BE2C (cell line): ENCODE data around the gene MAN1A2.
"Not testable (repeated sequence)": the region's sequence is repeated elsewhere in the genome, so short reads cannot be mapped to it uniquely, and the experiment has no call there.

Experiments
- DNase-seq: peaks from one replicate; pipeline ENCODE4 v3.0.0-alpha.2; 2020
- H3K27me3 ChIP-seq: fragments of 250-450 bp; sonication (Bioruptor Pico); 2 replicates; pipeline ENCODE4 v1.5.1; 2020; ENCODE audit warnings: mild to moderate bottlenecking
- H3K36me3 ChIP-seq: fragments of 250-450 bp; sonication (Bioruptor Pico); 2 replicates; pipeline ENCODE4 v1.5.1; 2020; ENCODE audit warnings: mild to moderate bottlenecking
- H3K4me1 ChIP-seq: fragments of 250-450 bp; sonication (Bioruptor Pico); 2 replicates; pipeline ENCODE4 v1.5.1; 2020
- H3K4me3 ChIP-seq: 2 replicates; pipeline ENCODE4 v1.5.1; 2011; ENCODE audit warnings: low read depth, low read length
- H3K9me3 ChIP-seq: fragments of 250-450 bp; sonication (Bioruptor Pico); 2 replicates; pipeline ENCODE4 v1.5.1; 2020
- CTCF ChIP-seq: IDR thresholded peaks from 2 replicates; pipeline ENCODE4 v1.5.1; 2012; ENCODE audit warnings: mild to moderate bottlenecking, low read depth, low read length

The MAN1A2 gene

GRCh38 chr1:117556341-117556740, 189.1 kb downstream of the MAN1A2 start:
- Histone ChIP-seq H3K4me3 (no peak overlapping the region), H3K4me1 (no peaks in the 10 kb centered on the region), H3K9me3 (no peaks in the 10 kb centered on the region), H3K27me3 (no peaks in the 10 kb centered on the region), H3K36me3 (no peaks in the 10 kb centered on the region)
- TF ChIP-seq CTCF = no peak
- DNase-seq = no peak

- no peak for TF ChIP-seq CTCF
- no peak for DNase-seq
These were observed 189.7 kb downstream of the MAN1A2 start for GRCh38 chr1:117556976-117557375.

GRCh38 chr1:117558451-117558850, 191.2 kb downstream of the MAN1A2 start:
- H3K36me3 ChIP-seq, H3K27me3 ChIP-seq, H3K4me1 ChIP-seq, H3K9me3 ChIP-seq, DNase-seq, H3K4me3 ChIP-seq: not testable (repeated sequence)

More at GRCh38 chr1:117556976-117557375, 189.7 kb downstream of the MAN1A2 start:
- Histone ChIP-seq H3K4me1 (no peaks in the 10 kb centered on the region), H3K36me3 (no peaks in the 10 kb centered on the region), H3K9me3 (no peaks in the 10 kb centered on the region), H3K27me3 (no peaks in the 10 kb centered on the region), H3K4me3 (no peak overlapping the region)

- Histone ChIP-seq H3K36me3 (no peaks in the 10 kb centered on the region), H3K27me3 (no peaks in the 10 kb centered on the region), H3K4me1 (no peaks in the 10 kb centered on the region), H3K4me3 (no peak overlapping the region), H3K9me3 (no peaks in the 10 kb centered on the region)
- no peak for DNase-seq
- TF ChIP-seq CTCF = no peak
These were observed 191.9 kb downstream of the MAN1A2 start for GRCh38 chr1:117559139-117559538.

- no peaks in the 10 kb centered on the region for H3K27me3 ChIP-seq
- no peak for TF ChIP-seq CTCF
- H3K4me3 ChIP-seq = no peak overlapping the region
- no peaks in the 10 kb centered on the region for H3K36me3 ChIP-seq
- no peaks in the 10 kb centered on the region for H3K9me3 ChIP-seq
- DNase-seq = no peak
- H3K4me1 ChIP-seq = no peaks in the 10 kb centered on the region
These were observed 192.7 kb downstream of the MAN1A2 start for GRCh38 chr1:117559985-117560384.

GRCh38 chr1:117561071-117561470, 193.8 kb downstream of the MAN1A2 start:
- TF ChIP-seq CTCF = no peak
- no peaks in the 10 kb centered on the region for H3K4me1 ChIP-seq

GRCh38 chr1:117561551-117561950, 194.3 kb downstream of the MAN1A2 start:
- Histone ChIP-seq H3K4me3 (no peak overlapping the region), H3K4me1 (no peaks in the 10 kb centered on the region), H3K9me3 (no peaks in the 10 kb centered on the region), H3K36me3 (no peaks in the 10 kb centered on the region), H3K27me3 (no peaks in the 10 kb centered on the region)
- no peak for TF ChIP-seq CTCF
- DNase-seq = no peak

More at GRCh38 chr1:117561071-117561470, 193.8 kb downstream of the MAN1A2 start:
- H3K9me3 ChIP-seq = no peaks in the 10 kb centered on the region
- H3K27me3 ChIP-seq = no peaks in the 10 kb centered on the region
- H3K36me3 ChIP-seq = no peaks in the 10 kb centered on the region
- H3K4me3 ChIP-seq = no peak overlapping the region
- no peak for DNase-seq
